HPDE6-E6E7 (cell line): ENCODE data around the gene PNPLA2.

Experiments
- DNase-seq: peaks from one replicate; pipeline ENCODE4 v3.0.0; 2011; ENCODE audit warnings: missing footprints; ENCODE audit errors: extremely low spot score

Gene PNPLA2

GRCh38 chr11:818396-819128 lies at the start of gene PNPLA2:
PNPLA2 (plus strand) TSS chr11:818914; CDS start chr11:819719, 805 bp downstream.
- peak; percentile 70 for DNase-seq

- no peak for DNase-seq
These were observed 48.6 kb upstream of the PNPLA2 start for GRCh38 chr11:769887-770641.

- DNase-seq = no peak
These were observed 47.8 kb upstream of the PNPLA2 start for GRCh38 chr11:770642-771616.

- DNase-seq = no peak
These were observed 47.0 kb upstream of the PNPLA2 start for GRCh38 chr11:771617-772204.

GRCh38 chr11:772429-773390 lies 46.0 kb upstream of the PNPLA2 start:
- no peak for DNase-seq

- no peak for DNase-seq
These were observed 45.3 kb upstream of the PNPLA2 start for GRCh38 chr11:773425-773824.

GRCh38 chr11:773830-774229 lies 44.9 kb upstream of the PNPLA2 start:
- no peak for DNase-seq

- DNase-seq = peak; percentile 71
These were observed 43.7 kb upstream of the PNPLA2 start for GRCh38 chr11:774873-775592.

- DNase-seq = no peak
These were observed 42.5 kb upstream of the PNPLA2 start for GRCh38 chr11:776263-776560.

- DNase-seq = no peak
These were observed 42.0 kb upstream of the PNPLA2 start for GRCh38 chr11:776561-777287.

- DNase-seq = peak; percentile 91
These were observed 41.1 kb upstream of the PNPLA2 start, which contains the start of gene GATD1 for GRCh38 chr11:777288-778255. GATD1 (minus strand) TSS chr11:777487; CDS start chr11:777462, 25 bp downstream.

GRCh38 chr11:778976-779954 lies 39.4 kb upstream of the PNPLA2 start:
- DNase-seq = no peak

GRCh38 chr11:779955-780532 lies 38.7 kb upstream of the PNPLA2 start:
- DNase-seq = no peak

- no peak for DNase-seq
These were observed 36.2 kb upstream of the PNPLA2 start for GRCh38 chr11:782264-783174.

- no peak for DNase-seq
These were observed 35.1 kb upstream of the PNPLA2 start for GRCh38 chr11:783581-784015.
